Measurements from ENCODE around the gene MRPL40.

DNA sequence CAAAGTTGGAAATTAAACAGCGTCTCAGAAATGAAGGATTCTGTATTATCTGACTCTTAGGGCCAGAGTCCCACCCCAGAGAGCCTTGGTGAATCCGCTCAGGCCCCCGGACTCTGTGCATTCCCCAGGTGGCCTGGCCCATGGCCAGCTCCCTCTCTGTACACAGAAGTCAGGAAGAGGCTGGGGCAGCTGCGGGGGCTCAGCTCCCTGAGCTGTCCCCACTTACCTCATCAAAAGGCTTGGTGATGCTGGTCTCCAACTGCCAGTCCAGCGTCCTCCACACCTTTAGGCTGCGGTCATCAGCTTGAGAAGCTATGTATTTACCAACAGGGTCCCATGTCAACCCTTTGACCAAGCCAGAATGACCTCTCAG is 35.8 kb upstream of the MRPL40 start:
- TF ChIP-seq, protein P1, sequence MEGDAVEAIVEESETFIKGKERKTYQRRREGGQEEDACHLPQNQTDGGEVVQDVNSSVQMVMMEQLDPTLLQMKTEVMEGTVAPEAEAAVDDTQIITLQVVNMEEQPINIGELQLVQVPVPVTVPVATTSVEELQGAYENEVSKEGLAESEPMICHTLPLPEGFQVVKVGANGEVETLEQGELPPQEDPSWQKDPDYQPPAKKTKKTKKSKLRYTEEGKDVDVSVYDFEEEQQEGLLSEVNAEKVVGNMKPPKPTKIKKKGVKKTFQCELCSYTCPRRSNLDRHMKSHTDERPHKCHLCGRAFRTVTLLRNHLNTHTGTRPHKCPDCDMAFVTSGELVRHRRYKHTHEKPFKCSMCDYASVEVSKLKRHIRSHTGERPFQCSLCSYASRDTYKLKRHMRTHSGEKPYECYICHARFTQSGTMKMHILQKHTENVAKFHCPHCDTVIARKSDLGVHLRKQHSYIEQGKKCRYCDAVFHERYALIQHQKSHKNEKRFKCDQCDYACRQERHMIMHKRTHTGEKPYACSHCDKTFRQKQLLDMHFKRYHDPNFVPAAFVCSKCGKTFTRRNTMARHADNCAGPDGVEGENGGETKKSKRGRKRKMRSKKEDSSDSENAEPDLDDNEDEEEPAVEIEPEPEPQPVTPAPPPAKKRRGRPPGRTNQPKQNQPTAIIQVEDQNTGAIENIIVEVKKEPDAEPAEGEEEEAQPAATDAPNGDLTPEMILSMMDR (IDR thresholded peaks at IDR 0.05), result no peak
- no peak for TF ChIP-seq POLR2A (IDR thresholded peaks at IDR 0.05)

All from thyroid gland (tissue), 4 donors.